Astrocyte of the spinal cord (primary cell): ENCODE results near the gene CETN1.

Experiments
- DNase-seq: peaks from one replicate; pipeline ENCODE4 v3.0.0; 2011; ENCODE audit warnings: low read depth, low spot score
- H3K4me3 ChIP-seq: 2 replicates; pipeline ENCODE4 v1.5.1; 2011; ENCODE audit warnings: low read depth, mild to moderate bottlenecking, low read length, moderate library complexity
- CTCF ChIP-seq: IDR thresholded peaks from 2 replicates; pipeline ENCODE4 v1.5.1; 2012; ENCODE audit warnings: low read depth, mild to moderate bottlenecking, low read length, inconsistent platforms
- in situ Hi-C: cut with HindIII; loops from 2 replicates; pipeline ENCODE4 v1.10.0; 2017; ENCODE audit warnings: low sequenced_read_pairs

Gene CETN1

DNA sequence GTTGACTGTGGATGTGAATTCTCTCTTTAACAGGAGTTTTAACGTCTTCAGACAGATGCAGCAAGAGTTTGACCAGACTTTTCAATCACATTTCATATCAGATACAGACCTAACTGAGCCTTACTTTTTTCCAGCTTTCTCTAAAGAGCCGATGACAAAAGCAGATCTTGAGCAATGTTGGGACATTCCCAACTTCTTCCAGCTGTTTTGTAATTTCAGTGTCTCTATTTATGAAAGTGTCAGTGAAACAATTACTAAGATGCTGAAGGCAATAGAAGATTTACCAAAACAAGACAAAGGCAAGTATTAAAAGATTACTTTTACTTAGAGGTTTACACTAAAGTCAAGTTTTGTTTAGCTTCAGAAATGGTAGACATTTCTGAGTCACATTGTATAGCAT lies 47.1 kb downstream of the CETN1 start:
- TF ChIP-seq CTCF: no peak
- DNase-seq: no peak
- in situ Hi-C loops: no loop called here
- no peak overlapping the region for H3K4me3 ChIP-seq

- DNase-seq: no peak
- H3K4me3 ChIP-seq: no peak overlapping the region
- in situ Hi-C loops: no loop called here
- peak; percentile 3 for TF ChIP-seq CTCF
Observed at GRCh38 chr18:629269-630150, 49.3 kb downstream of the CETN1 start.

- TF ChIP-seq CTCF: no peak
- no peak overlapping the region for H3K4me3 ChIP-seq
- no peak for DNase-seq
- in situ Hi-C loops: no loop called here
Observed at GRCh38 chr18:631560-631959, 51.4 kb downstream of the CETN1 start.
